OCI-M2 (cell line): ENCODE measurements around the gene AACS.
"Not testable (repeated sequence)": the region's sequence is repeated elsewhere in the genome, so short reads cannot be mapped to it uniquely, and the experiment has no call there.

Experiments
- DNase-seq: peaks from one replicate; lab custom pipeline; 2025; ENCODE audit not compliant: unreplicated experiment; lab: John Stamatoyannopoulos, UW

AACS gene

DNA sequence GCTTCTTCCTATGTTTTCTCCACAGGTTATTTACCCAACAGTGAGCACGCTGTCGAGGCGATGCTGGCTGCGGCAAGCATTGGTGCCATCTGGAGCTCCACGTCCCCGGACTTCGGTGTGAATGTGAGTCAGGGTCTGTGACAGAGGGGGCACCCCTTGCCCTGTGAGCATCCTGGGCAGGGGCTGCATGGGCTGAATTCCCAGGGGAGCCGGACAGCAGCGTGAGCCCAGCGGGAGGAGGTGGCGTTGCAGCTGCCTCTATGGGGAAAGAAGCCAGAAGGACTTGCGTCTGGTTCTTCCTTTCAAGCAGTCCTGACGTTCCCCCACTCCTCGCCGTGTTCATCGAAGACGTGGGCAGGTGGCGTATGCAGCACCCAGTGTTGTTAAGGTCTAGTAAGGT, 26.2 kb downstream of the AACS start:
- DNase-seq, result no peak

GRCh38 chr12:125092108-125092871, 27.1 kb downstream of the AACS start:
- DNase-seq, result no peak

GRCh38 chr12:125092872-125093680, 27.8 kb downstream of the AACS start:
- DNase-seq, result no peak

DNA sequence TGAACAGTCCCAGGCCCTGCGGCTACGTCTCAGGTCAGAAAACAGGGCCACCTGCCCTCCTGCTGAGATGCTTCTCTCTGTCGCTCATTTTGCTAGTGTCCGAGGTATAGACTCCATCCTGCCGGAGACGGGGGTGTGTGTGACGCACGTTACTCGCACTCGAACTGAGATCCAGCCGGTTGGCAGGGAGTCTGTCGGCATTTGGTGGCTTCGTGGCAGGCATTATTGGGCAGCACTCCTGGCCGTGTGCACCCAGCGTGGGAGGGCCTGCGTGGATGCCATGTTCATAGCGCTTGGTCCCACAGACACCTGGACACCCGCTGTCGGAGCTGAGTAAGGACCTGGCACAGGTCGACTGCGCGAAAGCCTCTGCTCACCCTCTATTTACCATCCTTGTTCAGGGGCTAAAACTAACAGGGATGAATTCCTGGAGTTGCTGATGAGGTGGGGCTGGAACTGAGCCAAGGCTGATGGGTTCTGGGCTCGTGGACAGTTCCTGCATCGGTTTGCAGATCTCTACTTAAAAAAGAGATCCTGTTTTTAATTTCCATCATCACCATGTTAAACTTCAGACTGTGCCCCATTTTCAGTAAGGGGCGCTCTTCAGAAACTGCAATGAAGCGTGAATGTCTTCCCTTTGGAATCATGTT, 28.6 kb downstream of the AACS start:
- no peak for DNase-seq

DNA sequence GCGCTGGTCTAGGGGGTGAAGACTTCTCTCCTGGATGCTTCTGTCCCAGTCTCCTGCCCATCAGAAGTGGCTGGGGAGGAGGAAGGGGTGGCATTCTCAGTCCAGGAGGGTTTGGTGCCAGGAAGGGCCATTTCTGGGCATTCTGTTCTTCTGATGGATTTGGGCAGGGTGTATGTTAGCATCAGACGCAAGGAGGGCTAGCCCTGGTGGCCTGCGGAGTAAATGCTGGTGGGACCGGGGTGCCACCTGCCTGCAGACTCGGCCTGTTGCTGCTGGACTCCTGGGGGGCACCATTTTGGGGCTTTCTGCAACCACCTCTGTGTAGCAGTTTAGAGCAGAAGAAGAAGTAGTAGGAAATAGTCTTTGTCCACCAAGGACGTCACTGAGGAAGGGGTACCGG, 31.7 kb downstream of the AACS start:
- DNase-seq, result no peak

GRCh38 chr12:125097427-125097826, 32.2 kb downstream of the AACS start:
- no peak for DNase-seq

DNA sequence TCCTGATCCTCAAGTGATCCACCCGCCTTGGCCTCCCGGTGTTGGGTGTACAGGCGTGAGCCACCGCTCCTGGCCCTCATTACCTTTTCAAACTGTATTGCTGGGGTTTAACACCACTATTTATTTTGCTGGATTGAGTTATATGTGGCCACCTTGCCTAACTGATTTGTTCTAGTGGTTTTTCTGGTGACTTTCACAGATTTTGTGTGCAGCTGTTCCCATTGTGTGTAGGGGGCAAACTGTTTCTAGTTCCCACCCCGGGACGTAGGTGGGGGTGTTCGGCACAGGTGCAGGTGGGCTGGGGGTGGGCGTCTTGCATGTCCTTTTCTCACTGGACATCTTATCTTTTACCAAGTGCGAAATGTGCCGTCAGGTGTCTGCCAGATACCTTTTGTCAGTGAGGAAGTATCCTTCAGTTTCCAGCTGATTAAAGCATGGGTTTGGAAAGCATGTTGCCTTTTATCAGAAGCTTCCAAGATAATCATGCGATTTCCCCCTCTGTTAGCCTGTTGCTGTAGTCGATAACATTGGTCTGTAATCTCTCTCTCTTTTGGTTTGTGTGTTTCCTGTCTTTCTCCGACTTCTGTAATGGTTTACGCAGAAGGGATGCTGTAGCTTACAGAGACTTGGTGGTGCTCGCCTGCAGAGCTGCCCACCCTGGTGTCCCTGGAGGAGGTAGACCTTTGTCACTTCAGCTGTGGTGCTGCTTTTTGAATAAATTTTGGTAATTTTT, 33.6 kb downstream of the AACS start:
- no peak for DNase-seq

- no peak for DNase-seq
Observed at GRCh38 chr12:125099409-125099782, 34.2 kb downstream of the AACS start.

DNA sequence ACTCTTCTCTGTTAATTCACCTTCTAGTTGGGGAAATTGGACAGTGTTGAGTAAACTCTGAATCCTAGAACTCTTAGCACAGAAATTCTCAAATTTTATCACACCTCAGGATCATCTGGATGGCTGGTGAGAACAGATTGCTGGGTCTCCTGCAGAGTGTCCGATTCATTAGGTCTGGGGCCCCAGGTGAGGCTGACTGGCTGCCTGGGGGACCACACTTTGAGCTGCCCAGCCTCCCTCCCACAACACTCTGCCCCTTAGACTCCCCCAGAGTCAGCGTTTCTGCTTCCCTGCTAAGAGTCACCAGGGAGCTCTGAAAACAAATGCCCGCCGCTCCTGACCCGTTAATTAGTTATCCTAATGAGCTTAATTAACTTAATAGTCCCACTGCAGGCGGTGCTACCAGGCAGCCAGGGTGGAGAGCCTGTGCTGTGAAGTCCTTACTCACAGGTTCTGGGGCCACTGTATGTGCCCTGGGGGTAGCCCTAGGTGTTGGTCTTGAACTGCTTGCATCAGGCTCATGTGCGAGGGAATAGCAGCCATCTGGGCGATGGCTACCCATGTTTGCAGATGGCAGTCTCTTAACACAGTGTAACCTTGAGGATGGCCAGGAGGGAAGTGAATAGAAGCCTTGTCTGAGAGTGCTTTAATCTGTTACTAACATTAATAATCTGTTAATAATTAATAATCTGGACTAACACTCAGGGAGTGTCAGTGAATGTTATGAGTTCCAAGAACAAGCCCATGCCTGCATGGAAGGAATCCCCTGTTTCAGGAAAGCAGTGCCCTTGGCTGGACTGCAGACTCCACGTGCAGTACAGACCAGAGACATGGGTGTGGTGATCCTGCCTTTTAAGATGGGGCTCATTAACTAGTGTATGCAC, 35.6 kb downstream of the AACS start:
- no peak for DNase-seq

DNA sequence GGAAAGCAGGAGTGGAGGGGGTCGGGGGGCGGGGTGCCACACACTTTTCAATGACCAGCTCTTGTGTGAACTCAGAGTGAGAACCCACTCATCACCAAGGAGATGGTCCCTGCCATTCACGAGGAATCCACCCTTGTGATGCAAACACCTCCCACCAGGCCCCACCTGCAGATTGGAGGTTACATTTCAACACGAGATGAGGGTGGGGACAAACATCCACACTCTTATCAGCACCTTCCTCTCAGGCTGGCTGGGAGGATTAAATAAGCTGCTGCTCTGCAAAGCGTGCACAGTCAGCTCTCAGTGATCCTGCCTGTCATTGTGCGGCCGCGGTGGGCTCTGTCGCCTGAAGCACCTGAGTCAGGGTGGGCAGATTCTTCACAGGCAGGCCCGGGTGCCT, 39.7 kb downstream of the AACS start:
- DNase-seq, result no peak

DNA sequence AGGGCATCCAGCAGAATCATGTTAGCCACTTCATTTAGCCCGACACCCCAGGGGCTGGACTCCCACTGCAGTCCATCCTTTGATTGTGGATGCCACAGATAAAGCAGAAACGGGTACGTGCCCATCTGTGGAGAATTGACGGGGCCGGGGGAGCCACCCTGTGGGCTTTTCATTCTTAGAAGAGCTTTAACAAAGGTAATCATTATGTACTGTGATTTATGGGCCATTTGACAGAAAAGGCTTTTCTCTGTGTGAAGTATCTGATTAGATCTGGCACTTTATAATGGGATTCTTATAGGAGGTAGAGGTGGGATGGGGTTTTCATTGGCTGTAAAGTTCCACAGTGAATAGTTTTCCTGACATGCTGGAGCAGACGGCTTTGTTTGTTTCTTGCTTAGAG, 40.4 kb downstream of the AACS start:
- no peak for DNase-seq

DNA sequence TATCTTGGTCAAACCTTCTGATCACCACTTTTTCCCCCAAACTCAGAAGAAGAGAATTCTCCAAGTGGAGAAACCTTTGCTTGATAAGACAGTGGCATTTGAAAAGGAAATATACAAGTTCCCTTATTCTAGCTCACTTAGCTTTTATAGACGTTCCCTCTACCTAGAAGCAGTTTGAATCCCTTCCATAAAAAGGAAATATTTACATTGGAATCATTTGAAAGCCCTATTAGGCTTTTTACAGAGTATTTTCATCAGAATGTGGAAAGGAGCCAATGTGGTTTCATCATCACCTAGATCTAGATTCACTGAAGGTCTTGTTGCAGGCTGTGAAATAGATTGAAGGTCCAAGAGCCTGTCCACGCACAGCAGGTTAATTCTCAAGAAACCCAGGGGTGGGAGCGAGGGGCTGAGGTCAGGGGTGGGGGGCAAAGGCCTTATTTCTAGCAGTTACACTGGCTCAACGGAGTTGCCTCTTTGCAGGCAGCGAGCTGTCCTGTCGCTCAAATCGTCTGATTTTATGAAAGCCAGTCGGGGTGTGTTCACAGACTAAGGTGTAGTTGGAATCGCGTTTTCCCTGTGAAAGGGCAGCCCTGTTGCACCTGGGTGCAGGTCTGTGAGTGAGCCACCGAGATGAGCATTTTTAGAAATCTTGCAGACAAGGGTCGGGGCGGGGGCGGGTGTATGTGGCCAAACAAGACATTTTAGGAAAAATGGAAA, 45.6 kb downstream of the AACS start:
- DNase-seq, result no peak

DNA sequence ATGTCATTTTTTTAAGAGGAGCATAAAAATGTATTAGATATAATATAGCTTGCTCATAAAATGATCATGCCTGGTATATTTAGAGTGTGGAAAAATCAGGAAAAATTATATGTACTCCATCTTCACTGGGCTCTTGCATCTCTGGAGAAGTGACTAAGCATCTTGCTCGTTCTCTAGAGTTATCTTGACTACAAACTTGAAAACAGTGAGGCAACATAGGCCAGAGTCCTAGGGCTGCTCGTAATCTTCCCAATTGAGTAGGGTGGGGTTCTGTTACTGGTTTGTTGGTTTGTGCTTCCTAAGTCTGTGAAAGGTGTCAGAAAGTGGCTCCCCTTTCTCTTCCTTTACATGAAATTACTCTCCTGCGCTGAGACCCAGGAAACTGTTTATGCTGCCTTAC, 46.2 kb downstream of the AACS start:
- no peak for DNase-seq

GRCh38 chr12:125112614-125113013, 47.4 kb downstream of the AACS start:
- DNase-seq, result not testable (repeated sequence)

GRCh38 chr12:125113263-125113662, 48.0 kb downstream of the AACS start:
- DNase-seq, result no peak

DNA sequence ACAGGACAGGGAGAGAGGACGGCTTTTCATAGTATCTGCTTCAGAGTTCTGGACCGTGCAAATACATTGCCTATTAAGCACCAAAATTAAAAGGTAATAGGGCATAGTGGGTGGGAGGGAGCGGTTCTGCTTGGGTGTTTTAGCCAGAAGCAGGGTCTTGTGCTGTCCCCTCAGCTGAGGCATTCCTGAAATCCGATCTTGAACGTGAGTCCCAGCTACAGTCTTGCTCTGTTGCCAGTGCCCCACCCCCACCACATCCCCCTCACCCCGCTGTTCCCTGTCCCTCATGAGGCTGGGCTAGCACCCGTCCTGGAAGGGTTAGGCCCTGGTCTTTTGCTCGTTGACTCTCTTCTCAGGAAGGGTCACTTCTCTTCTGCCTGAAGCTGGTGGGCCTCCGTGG, 48.6 kb downstream of the AACS start:
- DNase-seq, result no peak

GRCh38 chr12:125114365-125115141, 49.3 kb downstream of the AACS start:
- DNase-seq, result no peak

DNA sequence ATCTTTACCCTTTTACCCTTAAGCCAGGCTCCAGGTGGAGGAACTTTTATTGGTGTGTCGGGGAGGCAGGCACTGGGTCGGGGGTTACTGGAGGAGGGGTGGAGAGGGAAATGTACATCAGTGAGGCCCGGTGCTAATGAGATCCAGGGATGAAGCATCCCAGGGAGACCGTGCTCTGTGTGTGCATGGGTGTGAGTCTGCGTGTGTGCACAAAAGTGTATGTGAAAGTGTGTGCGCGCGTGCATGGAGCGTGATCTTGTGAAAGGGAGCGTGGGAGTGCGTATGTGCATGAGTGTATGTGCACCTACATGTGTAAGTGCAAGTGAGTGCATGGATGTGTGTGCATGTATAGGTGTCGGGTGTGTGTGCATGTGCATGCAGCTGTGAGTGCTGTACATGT, 55.3 kb downstream of the AACS start:
- DNase-seq, result no peak

- DNase-seq, result no peak
Observed at GRCh38 chr12:125121106-125121505, 55.9 kb downstream of the AACS start.
